GM19438 (cell line): ENCODE results near the gene ECEL1.

Experiments
- ATAC-seq: cut with Tn5 transposase; IDR thresholded peaks from one replicate; pipeline ENCODE4 v1.9.1; 2021; ENCODE audit warnings: low read depth; ENCODE audit not compliant: unreplicated experiment

Gene ECEL1

DNA sequence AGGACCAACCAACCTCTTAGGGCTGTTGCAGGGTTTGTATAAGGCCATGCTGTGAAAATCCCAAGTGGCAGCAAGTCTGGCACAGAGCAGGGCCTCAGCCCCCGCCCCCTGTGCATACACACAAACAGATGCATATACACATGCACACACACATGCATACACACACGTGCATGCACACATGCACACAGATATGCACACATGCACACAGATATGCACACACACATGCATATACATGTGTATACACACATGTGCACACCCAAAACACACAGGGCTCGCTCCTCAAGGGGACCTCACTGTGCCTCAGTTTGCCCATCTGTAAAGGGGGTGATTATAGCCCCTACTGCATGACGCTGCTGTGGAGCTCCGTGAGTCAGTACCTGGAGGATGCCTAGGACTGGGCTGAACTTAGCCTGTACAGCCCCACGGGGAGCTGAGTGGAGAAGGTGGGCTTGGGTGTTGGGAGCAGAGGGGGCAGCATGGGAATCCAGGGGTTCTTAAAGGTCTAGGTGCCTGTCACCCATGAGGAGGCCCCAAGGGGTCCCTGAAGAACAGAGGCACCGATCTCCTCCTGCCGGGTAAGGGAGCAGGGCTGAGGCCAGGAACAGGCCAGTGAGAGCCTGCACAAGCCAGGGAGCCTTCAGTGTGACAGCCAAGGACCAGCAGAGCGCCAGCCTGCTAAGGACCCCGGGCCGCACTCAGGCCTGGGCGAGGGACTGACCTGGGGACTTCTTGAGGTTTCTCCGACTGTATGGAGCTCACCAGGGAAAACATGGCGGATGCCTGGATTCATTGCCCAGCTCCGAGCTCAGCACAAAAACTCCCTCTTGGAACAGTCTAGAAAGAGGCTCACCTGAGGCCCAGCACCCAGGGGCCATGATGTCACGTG lies 55.7 kb downstream of the ECEL1 start:
- no peak for ATAC-seq
